ENCODE measurements around the gene NAT16.
"Not testable (repeated sequence)": the region's sequence is repeated elsewhere in the genome, so short reads cannot be mapped to it uniquely, and the experiment has no call there.

Gene NAT16

DNA sequence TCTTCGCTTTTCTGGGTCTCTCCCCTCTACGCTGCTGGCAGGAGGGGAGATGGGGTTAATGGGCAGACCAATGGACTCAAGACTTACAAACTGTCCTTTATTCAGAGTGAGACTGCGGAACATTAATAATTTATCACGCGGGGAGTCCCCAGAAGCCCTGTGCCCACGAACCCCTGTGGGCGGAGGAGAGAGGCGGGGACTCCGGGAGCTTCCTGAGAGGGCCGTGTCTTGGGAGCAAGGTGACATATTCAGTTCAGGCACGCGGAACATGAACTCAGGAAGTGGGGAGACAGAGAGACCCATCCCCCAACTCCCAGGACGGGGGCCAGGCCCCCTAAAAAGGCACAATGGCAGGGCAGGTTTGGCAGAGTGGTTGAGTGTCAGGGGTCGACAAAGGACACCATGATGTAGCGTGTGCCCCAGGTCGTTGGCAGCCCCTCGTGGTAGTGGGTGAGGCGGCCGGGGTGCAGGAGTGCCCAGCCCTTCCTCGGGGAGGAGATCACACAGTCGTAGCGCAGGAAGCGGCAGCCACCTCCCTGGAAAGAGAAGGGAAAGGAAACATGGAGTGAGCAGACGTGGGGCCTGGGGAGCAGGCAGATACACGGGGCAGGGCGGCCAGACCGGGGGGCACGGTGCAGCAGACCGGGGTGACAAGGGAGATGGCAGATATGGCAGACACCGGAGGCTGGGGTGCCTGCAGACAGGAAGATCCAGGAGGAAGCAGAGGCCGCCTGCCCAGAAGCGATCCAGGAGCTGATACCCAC lies 26.0 kb upstream of the NAT16 start:
- Histone ChIP-seq H3K27me3 (ENCODE audit: control insufficient read depth, low read length) (peaks cover 6% of the 10 kb centered on the region; the same call in 1 of the 2 replicates), H3K79me2 (ENCODE audit: control insufficient read depth, low read length) (no peaks in the 10 kb centered on the region), H3K9me3 (ENCODE audit: control insufficient read depth, insufficient read depth, low read length) (no peaks in the 10 kb centered on the region), H3F3A (ENCODE audit: control insufficient read depth, insufficient read depth) (no peaks in the 10 kb centered on the region), H3K4me3 (ENCODE audit: low read length) (no peak overlapping the region), H3K36me3 (ENCODE audit: control insufficient read depth, low read length) (no peaks in the 10 kb centered on the region), H3K9me2 (replicated peaks; ENCODE audit: control insufficient read depth, low read length) (no peaks in the 10 kb centered on the region), H3K4me2 (ENCODE audit: low read length) (no peak overlapping the region), H3K27ac (ENCODE audit: low read depth, low read length) (no peak overlapping the region), H4K20me1 (ENCODE audit: control insufficient read depth, insufficient read depth, low read depth, low read length) (no peaks in the 10 kb centered on the region), H3K4me1 (ENCODE audit: control insufficient read depth, low read length) (peaks cover 10% of the 10 kb centered on the region)
- TF ChIP-seq, protein P1, sequence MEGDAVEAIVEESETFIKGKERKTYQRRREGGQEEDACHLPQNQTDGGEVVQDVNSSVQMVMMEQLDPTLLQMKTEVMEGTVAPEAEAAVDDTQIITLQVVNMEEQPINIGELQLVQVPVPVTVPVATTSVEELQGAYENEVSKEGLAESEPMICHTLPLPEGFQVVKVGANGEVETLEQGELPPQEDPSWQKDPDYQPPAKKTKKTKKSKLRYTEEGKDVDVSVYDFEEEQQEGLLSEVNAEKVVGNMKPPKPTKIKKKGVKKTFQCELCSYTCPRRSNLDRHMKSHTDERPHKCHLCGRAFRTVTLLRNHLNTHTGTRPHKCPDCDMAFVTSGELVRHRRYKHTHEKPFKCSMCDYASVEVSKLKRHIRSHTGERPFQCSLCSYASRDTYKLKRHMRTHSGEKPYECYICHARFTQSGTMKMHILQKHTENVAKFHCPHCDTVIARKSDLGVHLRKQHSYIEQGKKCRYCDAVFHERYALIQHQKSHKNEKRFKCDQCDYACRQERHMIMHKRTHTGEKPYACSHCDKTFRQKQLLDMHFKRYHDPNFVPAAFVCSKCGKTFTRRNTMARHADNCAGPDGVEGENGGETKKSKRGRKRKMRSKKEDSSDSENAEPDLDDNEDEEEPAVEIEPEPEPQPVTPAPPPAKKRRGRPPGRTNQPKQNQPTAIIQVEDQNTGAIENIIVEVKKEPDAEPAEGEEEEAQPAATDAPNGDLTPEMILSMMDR (IDR thresholded peaks at IDR 0.05; ENCODE audit: low read depth, low read length, poor library complexity, severe bottlenecking), result no peak
- no peak for TF ChIP-seq EZH2phosphoT487 (IDR thresholded peaks at IDR 0.05; ENCODE audit: borderline replicate concordance, low read length)

DNA sequence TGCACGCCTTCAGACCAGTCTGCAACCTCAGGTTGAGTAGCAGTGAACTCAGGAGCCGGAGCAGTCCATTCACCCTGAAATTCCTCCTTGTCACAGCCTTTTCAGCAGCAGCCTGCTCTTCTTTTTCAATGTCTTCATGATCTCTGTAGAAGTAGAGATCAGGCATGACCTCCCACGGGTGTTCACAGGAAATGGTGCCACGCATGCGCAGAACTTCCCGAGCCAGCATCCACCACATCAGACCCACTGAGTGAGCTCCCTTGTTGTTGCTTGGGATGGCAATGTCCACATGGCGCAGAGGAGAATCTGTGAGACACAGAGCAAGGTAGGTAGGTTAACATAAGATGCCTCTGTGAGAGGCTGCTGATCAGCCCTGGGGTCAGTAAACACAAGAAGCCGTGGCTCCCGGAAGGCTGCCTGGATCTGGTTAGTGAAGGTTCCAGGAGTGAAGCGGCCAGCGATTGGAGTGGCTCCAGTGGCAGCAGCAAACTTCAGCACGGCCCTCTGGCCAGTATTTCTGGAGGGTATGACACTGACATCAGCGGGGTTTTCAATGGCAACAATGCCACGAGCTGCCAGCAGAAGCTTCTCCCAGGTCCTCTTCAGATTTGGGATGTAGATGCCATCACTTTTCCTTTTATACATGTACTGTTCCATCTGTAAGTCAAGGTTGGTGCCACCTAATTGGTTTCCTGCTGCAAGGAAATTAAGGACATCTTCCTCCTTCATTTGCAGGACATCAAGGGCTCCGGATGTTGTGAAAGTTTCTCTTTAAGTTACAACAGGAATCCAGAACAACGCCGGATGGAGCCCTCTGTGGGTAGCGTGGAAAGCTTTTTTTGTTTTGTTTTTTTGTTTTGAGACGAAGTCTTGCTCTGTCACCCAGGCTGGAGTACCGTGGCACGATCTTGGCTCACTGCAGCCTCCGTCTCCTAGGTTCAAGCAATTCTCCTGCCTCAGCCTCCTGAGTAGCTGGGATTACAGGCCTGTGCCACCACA lies 23.9 kb upstream of the NAT16 start:
- H3K79me2 ChIP-seq (ENCODE audit: control insufficient read depth, low read length); H3F3A ChIP-seq (ENCODE audit: control insufficient read depth, insufficient read depth); H3K9me3 ChIP-seq (ENCODE audit: control insufficient read depth, insufficient read depth, low read length); H4K20me1 ChIP-seq (ENCODE audit: control insufficient read depth, insufficient read depth, low read depth, low read length); H3K27ac ChIP-seq (ENCODE audit: low read depth, low read length); H3K4me3 ChIP-seq (ENCODE audit: low read length); H3K36me3 ChIP-seq (ENCODE audit: control insufficient read depth, low read length); H3K9me2 ChIP-seq (replicated peaks; ENCODE audit: control insufficient read depth, low read length): not testable (repeated sequence)
- peaks cover 10% of the 10 kb centered on the region for H3K4me1 ChIP-seq (ENCODE audit: control insufficient read depth, low read length)
- H3K4me2 ChIP-seq (ENCODE audit: low read length), result peak overlapping the region; percentile 46
- peaks cover 11% of the 10 kb centered on the region; the same call in 1 of the 2 replicates for H3K27me3 ChIP-seq (ENCODE audit: control insufficient read depth, low read length)

GRCh38 chr7:101202603-101202918 lies 22.5 kb upstream of the NAT16 start:
- Histone ChIP-seq H3K27ac (ENCODE audit: low read depth, low read length) (no peak overlapping the region), H4K20me1 (ENCODE audit: control insufficient read depth, insufficient read depth, low read depth, low read length) (no peaks in the 10 kb centered on the region), H3F3A (ENCODE audit: control insufficient read depth, insufficient read depth) (no peaks in the 10 kb centered on the region), H3K4me2 (ENCODE audit: low read length) (no peak overlapping the region), H3K9me3 (ENCODE audit: control insufficient read depth, insufficient read depth, low read length) (no peaks in the 10 kb centered on the region), H3K4me3 (ENCODE audit: low read length) (no peak overlapping the region), H3K4me1 (ENCODE audit: control insufficient read depth, low read length) (peaks cover 10% of the 10 kb centered on the region), H3K79me2 (ENCODE audit: control insufficient read depth, low read length) (no peaks in the 10 kb centered on the region), H3K9me2 (replicated peaks; ENCODE audit: control insufficient read depth, low read length) (no peaks in the 10 kb centered on the region), H3K27me3 (ENCODE audit: control insufficient read depth, low read length) (peaks cover 11% of the 10 kb centered on the region; the same call in 1 of the 2 replicates), H3K36me3 (ENCODE audit: control insufficient read depth, low read length) (no peaks in the 10 kb centered on the region)
- no peak for TF ChIP-seq EZH2phosphoT487 (IDR thresholded peaks at IDR 0.05; ENCODE audit: borderline replicate concordance, low read length)
- TF ChIP-seq, protein P1 (IDR thresholded peaks at IDR 0.05; ENCODE audit: low read depth, low read length, poor library complexity, severe bottlenecking), result no peak

Measured in DOHH2 (cell line).